GM12801 (cell line): ENCODE results near the gene SH3GL1.

Source experiments
- TF ChIP-seq, protein P1 (sequence below): IDR thresholded peaks from one replicate; pipeline ENCODE4 v1.5.1; 2011; ENCODE audit warnings: control low read depth; ENCODE audit not compliant: insufficient read length; ENCODE audit errors: extremely low read depth

Gene SH3GL1

DNA sequence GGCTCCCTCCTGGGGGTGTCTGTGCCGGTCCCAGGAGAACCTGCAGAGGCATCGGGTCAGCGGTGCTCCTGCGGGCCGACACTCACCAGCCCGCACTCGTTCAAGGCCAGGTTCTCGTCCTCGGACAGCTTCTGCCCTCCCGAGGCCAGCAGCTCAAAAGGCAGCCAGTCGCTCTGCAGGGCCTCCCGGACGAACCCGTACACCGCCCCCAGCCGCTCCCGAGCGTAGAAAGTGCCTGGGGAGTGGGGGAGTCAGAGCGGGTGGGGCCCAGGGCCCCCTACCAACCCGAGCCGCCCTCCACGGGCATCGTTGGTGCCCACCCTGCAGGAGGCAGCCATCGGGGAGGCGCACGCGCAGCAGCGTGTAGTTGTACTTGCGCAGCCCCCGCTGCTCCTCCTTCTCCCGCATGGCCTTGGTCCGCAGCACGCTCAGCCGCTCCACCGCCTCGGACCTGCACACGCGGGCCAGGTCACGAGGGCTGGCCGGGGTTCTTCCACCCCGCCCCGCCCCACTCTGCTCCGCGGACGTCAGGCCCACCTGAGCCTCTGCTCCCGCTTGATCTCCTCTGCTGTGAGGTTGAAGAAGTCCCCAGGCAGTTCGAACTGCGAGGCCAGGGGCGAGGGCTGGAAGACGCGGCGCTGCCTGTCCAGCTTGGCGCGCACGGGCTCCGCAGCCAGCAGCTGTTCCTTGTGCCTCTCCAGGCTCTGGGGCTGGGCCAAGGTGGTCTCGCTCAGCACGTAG is 45.8 kb upstream of the SH3GL1 start:
- TF ChIP-seq, protein P1, sequence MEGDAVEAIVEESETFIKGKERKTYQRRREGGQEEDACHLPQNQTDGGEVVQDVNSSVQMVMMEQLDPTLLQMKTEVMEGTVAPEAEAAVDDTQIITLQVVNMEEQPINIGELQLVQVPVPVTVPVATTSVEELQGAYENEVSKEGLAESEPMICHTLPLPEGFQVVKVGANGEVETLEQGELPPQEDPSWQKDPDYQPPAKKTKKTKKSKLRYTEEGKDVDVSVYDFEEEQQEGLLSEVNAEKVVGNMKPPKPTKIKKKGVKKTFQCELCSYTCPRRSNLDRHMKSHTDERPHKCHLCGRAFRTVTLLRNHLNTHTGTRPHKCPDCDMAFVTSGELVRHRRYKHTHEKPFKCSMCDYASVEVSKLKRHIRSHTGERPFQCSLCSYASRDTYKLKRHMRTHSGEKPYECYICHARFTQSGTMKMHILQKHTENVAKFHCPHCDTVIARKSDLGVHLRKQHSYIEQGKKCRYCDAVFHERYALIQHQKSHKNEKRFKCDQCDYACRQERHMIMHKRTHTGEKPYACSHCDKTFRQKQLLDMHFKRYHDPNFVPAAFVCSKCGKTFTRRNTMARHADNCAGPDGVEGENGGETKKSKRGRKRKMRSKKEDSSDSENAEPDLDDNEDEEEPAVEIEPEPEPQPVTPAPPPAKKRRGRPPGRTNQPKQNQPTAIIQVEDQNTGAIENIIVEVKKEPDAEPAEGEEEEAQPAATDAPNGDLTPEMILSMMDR: no peak

DNA sequence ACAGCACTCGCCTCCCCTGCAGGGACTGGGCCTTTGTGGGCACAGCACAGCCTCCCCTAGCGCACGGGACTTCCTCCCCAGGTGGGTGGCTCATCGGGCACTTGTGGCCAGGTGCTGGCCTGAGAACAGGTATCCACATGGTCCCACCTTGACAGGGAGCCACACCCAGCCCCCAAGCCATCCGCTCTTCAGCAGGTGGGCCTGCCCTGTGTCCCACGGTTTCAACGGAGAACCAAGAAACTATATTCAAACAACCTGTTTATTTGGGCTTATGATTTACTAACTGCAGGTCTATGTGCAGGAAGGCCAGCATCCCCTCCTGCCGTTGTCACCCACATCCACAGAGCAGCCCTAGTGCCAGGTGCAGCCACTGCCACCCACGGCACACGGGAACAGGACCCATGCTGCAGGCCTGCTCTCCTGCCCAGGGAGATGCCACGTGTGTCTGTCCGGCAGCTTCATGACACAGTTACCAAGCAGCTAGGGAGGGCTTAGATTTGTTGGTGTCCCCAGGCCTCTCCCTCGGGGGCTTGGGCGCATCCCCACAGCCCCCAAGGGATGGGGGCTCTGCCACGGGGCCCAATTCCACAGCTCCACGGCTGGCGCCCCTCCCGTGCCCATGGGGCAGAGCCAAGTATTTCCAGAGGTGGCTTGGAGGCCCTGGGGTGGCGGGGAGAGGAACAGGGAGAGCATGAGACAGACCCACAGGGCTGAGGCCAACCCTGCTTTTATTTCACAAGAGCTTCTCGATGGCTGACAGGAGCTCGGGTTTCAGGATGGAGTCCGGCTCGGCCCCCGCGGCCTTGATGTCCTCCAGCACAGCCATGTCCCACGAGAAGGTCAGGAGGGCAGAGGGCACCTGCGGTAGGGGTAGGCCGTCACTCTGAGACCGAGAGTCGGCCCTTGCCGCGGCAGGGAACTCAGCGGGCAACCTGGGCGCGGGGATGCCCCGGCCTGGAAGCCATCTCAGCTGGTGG is 44.7 kb upstream of the SH3GL1 start:
- TF ChIP-seq, protein P1: no peak

DNA sequence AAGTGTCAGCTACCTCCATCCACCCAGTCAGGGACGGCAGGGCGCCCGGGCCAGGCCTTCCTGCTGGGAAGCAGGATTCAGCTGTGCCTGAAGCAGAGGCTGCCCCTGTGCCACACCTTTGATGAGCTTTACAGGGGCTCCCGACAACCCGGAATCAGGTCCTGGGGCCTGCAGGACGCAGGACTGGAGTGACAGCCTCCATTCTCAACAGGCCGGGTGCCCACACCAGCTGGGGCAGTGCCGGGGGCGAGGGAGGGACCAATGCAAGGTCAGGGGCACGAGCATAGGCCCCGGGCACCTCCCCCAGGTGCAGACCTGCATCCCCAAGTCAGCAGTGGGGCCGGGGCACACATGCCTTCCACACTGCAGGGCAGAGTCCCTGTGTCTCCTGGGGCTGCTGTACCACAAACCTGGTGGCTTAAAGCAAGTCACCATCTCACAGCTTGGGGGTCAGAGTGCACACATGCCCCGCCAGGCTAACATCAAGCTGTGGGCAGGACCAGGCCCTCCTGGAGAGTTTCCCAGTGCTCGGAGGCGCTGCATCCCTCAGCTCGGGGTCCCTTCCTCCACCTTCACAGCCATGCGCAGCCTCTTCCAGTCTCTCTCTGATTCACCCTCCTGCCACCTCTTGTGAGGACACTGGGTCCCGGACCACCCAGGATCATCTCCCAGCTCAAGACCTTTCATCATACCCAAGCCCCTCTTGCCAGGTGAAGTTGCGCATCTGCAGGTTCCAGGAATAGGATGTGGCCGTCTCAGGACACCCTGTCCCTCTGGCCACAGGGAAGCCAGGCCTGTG is 43.8 kb upstream of the SH3GL1 start:
- TF ChIP-seq, protein P1: no peak

DNA sequence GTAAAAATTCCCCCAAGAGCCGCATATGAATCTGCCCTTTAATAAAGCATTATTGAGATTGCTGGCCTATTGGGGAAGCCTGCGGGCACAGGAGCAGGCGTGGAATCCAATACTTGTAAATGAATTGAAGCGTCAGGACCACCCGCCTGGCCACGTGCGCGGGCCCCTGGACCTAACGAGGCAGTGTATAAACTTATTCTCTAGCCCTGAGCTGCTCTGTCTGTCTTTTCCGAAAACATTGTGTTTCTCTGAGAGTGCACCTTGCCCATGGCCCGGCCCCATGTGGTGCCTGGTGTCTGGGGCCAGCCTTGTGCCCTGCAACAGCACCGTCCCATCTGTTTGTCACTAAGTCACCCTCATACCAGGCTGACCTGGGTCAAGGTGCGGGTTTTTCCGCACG is 42.8 kb upstream of the SH3GL1 start:
- TF ChIP-seq, protein P1: no peak

DNA sequence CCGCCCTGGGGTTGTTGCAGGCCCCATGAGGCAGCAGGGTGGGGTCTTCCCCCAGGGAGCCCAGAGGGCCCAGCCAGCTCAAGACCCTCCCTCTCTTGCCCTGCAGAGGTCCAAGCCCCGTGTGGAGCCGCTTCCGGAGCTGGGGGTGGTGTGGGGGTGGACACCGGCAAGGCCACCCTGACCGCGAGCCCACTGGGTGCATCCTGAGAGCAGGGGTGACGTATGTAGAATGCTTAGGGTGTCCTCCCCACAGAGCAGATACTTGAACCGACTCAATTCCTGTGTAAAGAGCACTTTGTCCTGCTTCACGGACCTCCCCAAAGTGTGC is 42.4 kb upstream of the SH3GL1 start:
- TF ChIP-seq, protein P1: no peak

DNA sequence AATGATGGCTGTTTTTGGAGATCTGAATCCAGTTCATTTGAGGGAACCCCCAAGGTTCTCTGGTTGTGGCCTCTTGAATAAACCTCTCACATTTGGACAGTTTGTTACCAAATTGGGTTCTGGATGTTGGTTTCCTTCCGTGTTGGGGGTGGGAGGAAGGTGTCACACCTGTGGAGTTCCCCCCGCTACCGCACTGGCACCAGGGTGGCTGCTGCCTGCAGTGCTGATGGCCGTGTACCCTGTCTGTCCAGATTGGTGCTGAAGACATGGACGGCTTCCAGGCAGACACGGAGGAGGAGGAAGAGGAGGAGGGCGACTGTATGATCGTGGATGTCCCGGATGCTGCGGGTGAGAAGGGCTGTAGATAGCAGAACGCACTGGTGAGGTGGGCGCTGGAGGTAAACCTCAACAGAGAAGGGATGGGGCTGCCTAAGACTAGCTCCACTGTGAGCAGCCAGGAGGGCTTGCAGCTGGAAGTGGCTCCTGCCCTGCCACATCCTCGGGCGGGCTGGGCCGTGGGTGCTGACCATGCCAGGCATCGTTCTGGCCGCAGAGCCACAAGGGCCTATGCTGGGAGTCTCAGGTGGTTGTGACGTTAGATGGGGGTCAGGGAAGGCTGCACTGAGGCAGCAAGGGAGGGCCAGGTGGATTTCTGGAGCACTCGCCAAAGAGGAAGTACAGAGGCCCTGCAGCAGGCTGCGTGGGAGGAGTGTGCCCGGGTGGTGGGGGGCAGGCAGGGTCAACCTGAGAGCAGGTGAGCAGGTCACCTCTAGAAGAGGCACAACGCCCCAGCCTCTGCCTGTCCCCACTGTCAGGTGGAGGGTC is 41.9 kb upstream of the SH3GL1 start:
- TF ChIP-seq, protein P1: no peak
